ENCODE data around the gene ZNF433.

DNA sequence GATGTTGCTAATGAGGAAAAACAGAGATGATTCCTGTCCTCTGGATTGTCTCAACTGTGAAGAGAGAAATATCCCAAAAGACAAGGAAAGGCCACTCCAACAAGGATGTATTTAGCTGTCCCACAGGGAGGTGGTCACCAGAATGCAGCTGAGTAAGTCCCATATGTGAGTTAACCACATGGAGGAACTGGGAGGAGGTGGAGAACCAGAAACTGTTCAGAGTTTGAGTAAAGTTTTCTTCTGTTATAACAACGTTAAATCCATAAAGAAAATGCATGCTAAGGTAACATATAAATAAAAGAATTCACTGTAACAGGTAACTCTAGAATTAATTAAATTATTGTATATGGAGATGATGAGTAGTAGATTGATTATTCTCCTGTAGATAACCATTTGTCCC is 65.3 kb downstream of the ZNF433 start:
- TF ChIP-seq, protein P1, sequence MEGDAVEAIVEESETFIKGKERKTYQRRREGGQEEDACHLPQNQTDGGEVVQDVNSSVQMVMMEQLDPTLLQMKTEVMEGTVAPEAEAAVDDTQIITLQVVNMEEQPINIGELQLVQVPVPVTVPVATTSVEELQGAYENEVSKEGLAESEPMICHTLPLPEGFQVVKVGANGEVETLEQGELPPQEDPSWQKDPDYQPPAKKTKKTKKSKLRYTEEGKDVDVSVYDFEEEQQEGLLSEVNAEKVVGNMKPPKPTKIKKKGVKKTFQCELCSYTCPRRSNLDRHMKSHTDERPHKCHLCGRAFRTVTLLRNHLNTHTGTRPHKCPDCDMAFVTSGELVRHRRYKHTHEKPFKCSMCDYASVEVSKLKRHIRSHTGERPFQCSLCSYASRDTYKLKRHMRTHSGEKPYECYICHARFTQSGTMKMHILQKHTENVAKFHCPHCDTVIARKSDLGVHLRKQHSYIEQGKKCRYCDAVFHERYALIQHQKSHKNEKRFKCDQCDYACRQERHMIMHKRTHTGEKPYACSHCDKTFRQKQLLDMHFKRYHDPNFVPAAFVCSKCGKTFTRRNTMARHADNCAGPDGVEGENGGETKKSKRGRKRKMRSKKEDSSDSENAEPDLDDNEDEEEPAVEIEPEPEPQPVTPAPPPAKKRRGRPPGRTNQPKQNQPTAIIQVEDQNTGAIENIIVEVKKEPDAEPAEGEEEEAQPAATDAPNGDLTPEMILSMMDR (IDR thresholded peaks at IDR 0.05; ENCODE audit: low read length), result no peak
- no peak for TF ChIP-seq EZH2phosphoT487 (IDR thresholded peaks at IDR 0.05; ENCODE audit: low read length)

Data from MM.1S (cell line).